Esophagus squamous epithelium (tissue), 5 donors: Measurements from ENCODE around the gene B3GALT4. TPM values are rescaled to one million over a fixed set of nuclear protein-coding genes. Genes with fewer than 3 reads are reported as not detected.
A peak's percentile ranks its signal among the peaks of the same experiment; 100 is the strongest.

Source experiments
- DNase-seq: peaks from one replicate; lab custom pipeline; 2025; lab: John Stamatoyannopoulos, UW
- H3K27ac ChIP-seq, 4 donors: fragments of 200-600 bp; sonication (generic); one replicate each; pipeline ENCODE4 v1.5.1; 2016 to 2019; ENCODE audit warnings: mild to moderate bottlenecking in 1 of 4
- H3K27me3 ChIP-seq, 4 donors: fragments of 200-600 bp; sonication (generic); 1 replicate in 3 of 4; 2 replicates in 1 of 4; pipeline versions ENCODE4 v1.5.1 to v1.6.0; 2017 to 2021; ENCODE audit warnings: antibody characterized with exemption in 1 of 4
- H3K36me3 ChIP-seq, 3 donors: fragments of 200-600 bp; sonication (generic); one replicate each; pipeline ENCODE4 v1.5.1; 2016 to 2019
- H3K4me1 ChIP-seq, 3 donors: fragments of 200-600 bp; sonication (generic); one replicate each; pipeline ENCODE4 v1.5.1; 2017 to 2019
- H3K4me3 ChIP-seq, 4 donors: fragments of 200-600 bp; sonication (generic); 1 replicate in 3 of 4; 2 replicates in 1 of 4; pipeline ENCODE4 v1.5.1; 2016 to 2019; ENCODE audit warnings: mild to moderate bottlenecking in 2 of 4, moderate library complexity in 1 of 4
- H3K9me3 ChIP-seq, 3 donors: fragments of 200-600 bp; sonication (generic); one replicate each; pipeline ENCODE4 v1.5.1; 2016 to 2019
- POLR2A ChIP-seq, 4 donors: fragments of 450-650 bp; IDR thresholded peaks; one replicate each; pipeline ENCODE4 v1.6.1; 2017; ENCODE audit warnings: antibody characterized with exemption in 4 of 4, mild to moderate bottlenecking in 4 of 4, moderate library complexity in 3 of 4
- WGBS, 2 donors: methylation state at CpG; one replicate each; pipeline ENCODE4 v1.1.5; 2018; 5-methylcytosine and 5-hydroxymethylcytosine counted together
- intact Hi-C: fragments of 100-400 bp; cut with DNase I; formaldehyde crosslinking; loops from one replicate; pipeline ENCODE4 v1.15.0; 2022
- total RNA-seq, 4 donors: library from RNA; depleted of rRNA; stranded (reverse); fragments of >200 nt; gene quantifications; one replicate each; pipeline ENCODE4 v1.1.0, GENCODE V29; 2016
- TF ChIP-seq, protein P1 (sequence below), 6 experiments: fragments of 450-650 bp in 4 of 6; fragments of 200-600 bp in 2 of 6; sonication (generic) in 2 of 6; IDR thresholded peaks; one replicate each; pipeline ENCODE4 v1.5.1; 2016 to 2019; ENCODE audit warnings: antibody characterized with exemption in 6 of 6, mild to moderate bottlenecking in 4 of 6, moderate library complexity in 4 of 6
- donor health status: DM: yes; HTN: yes; CAD: no.

Gene B3GALT4, protein sequence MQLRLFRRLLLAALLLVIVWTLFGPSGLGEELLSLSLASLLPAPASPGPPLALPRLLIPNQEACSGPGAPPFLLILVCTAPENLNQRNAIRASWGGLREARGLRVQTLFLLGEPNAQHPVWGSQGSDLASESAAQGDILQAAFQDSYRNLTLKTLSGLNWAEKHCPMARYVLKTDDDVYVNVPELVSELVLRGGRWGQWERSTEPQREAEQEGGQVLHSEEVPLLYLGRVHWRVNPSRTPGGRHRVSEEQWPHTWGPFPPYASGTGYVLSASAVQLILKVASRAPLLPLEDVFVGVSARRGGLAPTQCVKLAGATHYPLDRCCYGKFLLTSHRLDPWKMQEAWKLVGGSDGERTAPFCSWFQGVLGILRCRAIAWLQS
- total RNA-seq = 10 to 100 TPM in 3 of 4 donors, 1 to 10 TPM in 1; 9.4 to 31.1 (median 15.0) TPM

DNA sequence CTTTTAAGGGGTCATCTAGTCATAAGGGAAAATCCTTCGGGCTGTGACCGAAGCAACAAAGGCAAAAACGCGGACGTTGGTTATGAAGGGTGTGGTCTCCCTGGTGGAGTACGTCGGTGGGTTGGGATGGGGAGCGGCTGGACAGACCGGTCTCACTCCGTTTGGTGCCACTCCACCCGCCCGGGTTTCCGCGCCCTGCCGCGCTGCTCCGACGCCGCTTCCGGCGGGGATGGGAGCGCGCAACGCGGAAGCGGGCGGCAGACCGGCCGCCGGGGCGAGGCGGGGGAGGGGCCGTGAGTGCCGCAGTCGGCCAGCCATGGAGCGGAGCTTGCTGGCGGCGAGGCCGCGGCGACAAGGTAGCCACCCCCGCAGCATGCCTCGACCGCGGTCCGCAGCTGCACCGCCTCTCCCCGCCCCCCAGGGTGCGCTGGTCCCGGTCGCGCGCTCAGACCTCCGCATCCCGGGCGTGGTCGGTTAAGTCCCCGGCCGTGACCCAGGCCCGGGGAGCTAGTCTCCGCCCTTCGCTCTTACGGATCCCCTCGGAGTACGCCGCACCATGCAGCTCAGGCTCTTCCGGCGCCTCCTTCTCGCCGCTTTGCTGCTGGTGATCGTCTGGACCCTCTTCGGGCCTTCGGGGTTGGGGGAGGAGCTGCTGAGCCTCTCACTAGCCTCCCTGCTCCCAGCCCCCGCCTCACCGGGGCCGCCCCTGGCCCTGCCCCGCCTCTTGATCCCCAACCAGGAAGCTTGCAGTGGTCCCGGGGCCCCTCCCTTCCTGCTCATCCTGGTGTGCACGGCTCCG lies at the start of gene B3GALT4:
Gene B3GALT4, plus strand, starts transcription at position 260 of the 799 bp plus-strand sequence. Its CDS starts 297 bp downstream, at position 557.
- peak within 1 kb of the TSS; percentile 46 to 87 (median 70) for H3K4me3 ChIP-seq
- intact Hi-C loops = no loop called here
- no peaks in the 10 kb centered on the region for H3K9me3 ChIP-seq
- H3K27me3 ChIP-seq = no peaks in the 10 kb centered on the region
- peak in 3 of 4 donors; percentile 58 to 91 (median 68) for TF ChIP-seq POLR2A (IDR thresholded peaks at IDR 0.05)
- TF ChIP-seq, protein P1, sequence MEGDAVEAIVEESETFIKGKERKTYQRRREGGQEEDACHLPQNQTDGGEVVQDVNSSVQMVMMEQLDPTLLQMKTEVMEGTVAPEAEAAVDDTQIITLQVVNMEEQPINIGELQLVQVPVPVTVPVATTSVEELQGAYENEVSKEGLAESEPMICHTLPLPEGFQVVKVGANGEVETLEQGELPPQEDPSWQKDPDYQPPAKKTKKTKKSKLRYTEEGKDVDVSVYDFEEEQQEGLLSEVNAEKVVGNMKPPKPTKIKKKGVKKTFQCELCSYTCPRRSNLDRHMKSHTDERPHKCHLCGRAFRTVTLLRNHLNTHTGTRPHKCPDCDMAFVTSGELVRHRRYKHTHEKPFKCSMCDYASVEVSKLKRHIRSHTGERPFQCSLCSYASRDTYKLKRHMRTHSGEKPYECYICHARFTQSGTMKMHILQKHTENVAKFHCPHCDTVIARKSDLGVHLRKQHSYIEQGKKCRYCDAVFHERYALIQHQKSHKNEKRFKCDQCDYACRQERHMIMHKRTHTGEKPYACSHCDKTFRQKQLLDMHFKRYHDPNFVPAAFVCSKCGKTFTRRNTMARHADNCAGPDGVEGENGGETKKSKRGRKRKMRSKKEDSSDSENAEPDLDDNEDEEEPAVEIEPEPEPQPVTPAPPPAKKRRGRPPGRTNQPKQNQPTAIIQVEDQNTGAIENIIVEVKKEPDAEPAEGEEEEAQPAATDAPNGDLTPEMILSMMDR (IDR thresholded peaks at IDR 0.05) = peak in 5 of 6 experiments; percentile 37 to 70 (median 55)
- peak within 1 kb of the TSS; percentile 94 to 98 (median 97) for H3K27ac ChIP-seq
- no peak for DNase-seq
- 1% methylated on average over 18 to 32 of the region's 80 CpGs for whole genome bisulfite sequencing, 2 donors
- peaks cover 7 to 79% (median 29%) of the 10 kb centered on the region in 3 donors for H3K36me3 ChIP-seq
- H3K4me1 ChIP-seq = peaks cover 23 to 79% (median 51%) of the 10 kb centered on the region in 3 donors

DNA sequence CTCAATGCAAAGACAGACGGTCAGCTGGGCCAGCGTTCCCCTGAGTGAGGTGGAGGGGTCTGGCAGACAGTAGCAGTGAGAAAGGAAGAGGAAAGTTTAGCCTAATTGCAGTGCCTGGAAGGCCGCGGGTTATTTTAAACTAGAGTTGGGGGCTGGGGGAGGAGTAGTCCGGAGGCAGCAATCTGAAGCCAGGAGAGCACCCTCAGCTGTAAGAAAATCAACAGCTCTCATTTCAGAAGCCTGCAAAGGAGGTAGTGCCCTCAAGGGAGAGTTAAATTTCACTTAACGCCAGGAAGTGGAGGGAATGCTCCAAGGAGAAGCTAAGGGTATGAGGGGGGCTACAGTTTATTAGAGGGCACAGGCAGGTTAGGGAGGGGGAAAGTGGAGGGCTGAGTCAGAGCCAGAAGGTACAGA lies 41.7 kb upstream of the B3GALT4 start:
- no peaks in the 10 kb centered on the region for H3K4me1 ChIP-seq
- H3K27me3 ChIP-seq = peaks cover 0 to 78% (median 3%) of the 10 kb centered on the region in 4 donors
- no peak for DNase-seq
- no peak for TF ChIP-seq POLR2A (IDR thresholded peaks at IDR 0.05)
- TF ChIP-seq, protein P1 (IDR thresholded peaks at IDR 0.05) = no peak
- H3K36me3 ChIP-seq = no peaks in the 10 kb centered on the region
- H3K4me3 ChIP-seq = no peak overlapping the region
- H3K27ac ChIP-seq = no peak overlapping the region
- intact Hi-C loops = loop anchor here (10.0 kb wide), 1 partner anchor 230 kb away; the partner anchor contains the start of gene HLA-DOA
- no peaks in the 10 kb centered on the region for H3K9me3 ChIP-seq
- WGBS, 2 donors = 25 to 27% methylated on average over 6 of the region's 6 CpGs

DNA sequence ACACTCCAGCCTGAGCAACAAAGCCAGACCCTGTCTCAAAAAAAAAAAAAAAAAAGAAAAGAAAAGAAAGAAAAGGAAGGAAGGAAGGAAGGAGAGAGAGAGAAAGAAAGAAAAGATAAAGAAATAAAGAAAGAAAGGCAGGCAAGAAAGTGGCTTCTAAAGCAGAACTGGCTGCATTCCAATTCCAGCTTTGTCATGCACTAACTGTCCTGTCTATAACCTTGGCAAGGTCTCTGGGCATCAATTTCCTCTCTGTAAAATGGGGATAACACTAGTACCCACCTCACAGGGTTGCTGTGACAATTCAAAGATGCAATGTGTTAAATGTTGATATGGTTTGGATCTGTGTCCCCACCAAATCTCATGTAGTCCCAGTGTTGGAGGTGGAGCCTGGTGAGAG lies 40.6 kb upstream of the B3GALT4 start:
- intact Hi-C loops = loop anchor here (10.0 kb wide), 1 partner anchor 232 kb away; the partner anchor contains the start of gene HLA-DOA
- Histone ChIP-seq H3K27me3 (peaks cover 0 to 80% (median 3%) of the 10 kb centered on the region in 4 donors), H3K4me1 (no peaks in the 10 kb centered on the region), H3K36me3 (no peaks in the 10 kb centered on the region), H3K27ac (no peak overlapping the region), H3K4me3 (no peak overlapping the region), H3K9me3 (no peaks in the 10 kb centered on the region)
- TF ChIP-seq, protein P1 (IDR thresholded peaks at IDR 0.05) = no peak
- no peak for TF ChIP-seq POLR2A (IDR thresholded peaks at IDR 0.05)
- DNase-seq = no peak

DNA sequence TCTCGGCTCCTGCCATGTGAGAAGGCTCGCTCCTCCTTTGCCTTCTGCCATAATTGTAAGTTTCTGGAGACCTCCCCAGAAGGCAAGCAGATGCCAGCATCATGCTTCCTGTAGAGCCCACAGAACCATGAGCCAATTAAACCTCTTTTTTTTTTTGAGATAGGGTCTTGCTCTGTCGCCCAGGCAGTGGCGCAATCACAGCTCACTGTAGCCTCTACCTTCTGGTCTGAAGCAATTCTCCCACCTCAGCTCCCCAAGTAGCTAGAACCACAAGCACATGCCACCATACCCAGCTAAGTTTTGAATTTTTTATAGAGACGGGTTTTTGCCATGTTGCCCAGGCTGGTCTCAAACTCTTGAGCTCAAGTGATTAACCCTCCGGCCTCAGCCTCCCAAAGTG lies 40.1 kb upstream of the B3GALT4 start:
- DNase-seq = no peak
- TF ChIP-seq, protein P1 (IDR thresholded peaks at IDR 0.05) = no peak
- TF ChIP-seq POLR2A (IDR thresholded peaks at IDR 0.05) = no peak
- H3K27ac ChIP-seq = no peak overlapping the region

More for the DNA sequence above, 40.1 kb upstream of the B3GALT4 start:
- Histone ChIP-seq H3K36me3 (no peaks in the 10 kb centered on the region), H3K27me3 (peaks cover 0 to 77% (median 3%) of the 10 kb centered on the region in 4 donors), H3K4me3 (no peak overlapping the region), H3K9me3 (no peaks in the 10 kb centered on the region), H3K4me1 (no peaks in the 10 kb centered on the region)
- 81 to 90% methylated on average over 5 to 6 of the region's 6 CpGs for WGBS, 2 donors
- intact Hi-C loops = loop anchor here (10.0 kb wide), 1 partner anchor 232 kb away; the partner anchor contains the start of gene HLA-DOA
